HG02798 (cell line): ENCODE measurements around the gene KBTBD4.
"Not testable (repeated sequence)": the region's sequence is repeated elsewhere in the genome, so short reads cannot be mapped to it uniquely, and the experiment has no call there.

Source experiments
- ATAC-seq: cut with Tn5 transposase; IDR thresholded peaks from one replicate; pipeline ENCODE4 v1.9.1; 2021; ENCODE audit warnings: mild to moderate bottlenecking; ENCODE audit not compliant: unreplicated experiment, poor library complexity

The KBTBD4 gene

GRCh38 chr11:47530721-47531120 is 48.0 kb downstream of the KBTBD4 start:
- not testable (repeated sequence) for ATAC-seq

GRCh38 chr11:47529951-47530350 is 48.8 kb downstream of the KBTBD4 start:
- no peak for ATAC-seq

GRCh38 chr11:47527186-47527585 is 51.6 kb downstream of the KBTBD4 start:
- ATAC-seq: no peak

- not testable (repeated sequence) for ATAC-seq
These were observed 52.7 kb downstream of the KBTBD4 start for GRCh38 chr11:47526032-47526431.

- peak; percentile 29 for ATAC-seq
These were observed 54.4 kb downstream of the KBTBD4 start for GRCh38 chr11:47524291-47524874.

- peak; percentile 59 for ATAC-seq
These were observed 55.1 kb downstream of the KBTBD4 start for GRCh38 chr11:47523490-47524225.
